HepG2 (cell line): ENCODE measurements around the gene TMEM107. TPM values are rescaled to one million over a fixed set of nuclear protein-coding genes. Genes with fewer than 3 reads are reported as not detected.

Experiments
- ARNT2 ChIP-seq: sonication (generic); formaldehyde crosslinking; IDR thresholded peaks from 2 replicates; pipeline ENCODE4 v1.8.0; 2022; ENCODE audit warnings: mild to moderate bottlenecking, low read depth, missing genetic modification reagents, moderate library complexity
- BORCS8-MEF2B ChIP-seq: sonication (generic); formaldehyde crosslinking; IDR thresholded peaks from 2 replicates; pipeline ENCODE4 v1.8.0; 2022; ENCODE audit warnings: mild to moderate bottlenecking, missing genetic modification reagents
- ETV6 ChIP-seq: sonication (generic); formaldehyde crosslinking; conservative IDR thresholded peaks from 2 replicates; pipeline ENCODE4 v1.4.0; 2020; ENCODE audit warnings: missing genetic modification reagents
- MAF1 ChIP-seq: sonication (generic); formaldehyde crosslinking; IDR thresholded peaks from 2 replicates; pipeline ENCODE4 v1.5.0; 2020; ENCODE audit warnings: missing genetic modification reagents, borderline replicate concordance
- NR2F6 ChIP-seq, 2 experiments: IDR thresholded peaks; 2 replicates each; pipeline ENCODE4 v1.6.1; 2016; ENCODE audit warnings: antibody characterized with exemption in 1 of 2, mild to moderate bottlenecking in 1 of 2
- POGZ ChIP-seq: sonication (generic); formaldehyde crosslinking; IDR thresholded peaks from 2 replicates; pipeline ENCODE4 v1.4.0; 2020; ENCODE audit warnings: mild to moderate bottlenecking, missing genetic modification reagents
- SNAI1 ChIP-seq: sonication (generic); formaldehyde crosslinking; IDR thresholded peaks from 2 replicates; pipeline ENCODE4 v1.5.0; 2020; ENCODE audit warnings: mild to moderate bottlenecking, missing genetic modification reagents, borderline replicate concordance
- SNRNP70 ChIP-seq: fragments of 200-400 bp; formaldehyde crosslinking; IDR thresholded peaks from 2 replicates; pipeline ENCODE4 v1.6.1; 2017; ENCODE audit warnings: mild to moderate bottlenecking, low read depth, low read length, moderate library complexity
- SYNCRIP ChIP-seq: fragments of 200-400 bp; formaldehyde crosslinking; IDR thresholded peaks from 2 replicates; pipeline ENCODE4 v1.6.1; 2018; ENCODE audit warnings: mild to moderate bottlenecking, low read depth, low read length; ENCODE audit not compliant: insufficient read depth
- TEF ChIP-seq: sonication (generic); formaldehyde crosslinking; IDR thresholded peaks from 2 replicates; pipeline ENCODE4 v1.5.0; 2020; ENCODE audit warnings: missing genetic modification reagents
- THYN1 ChIP-seq: sonication (generic); formaldehyde crosslinking; IDR thresholded peaks from 2 replicates; pipeline ENCODE4 v1.8.1; 2023; ENCODE audit warnings: low read depth, mild to moderate bottlenecking, moderate library complexity, missing genetic modification reagents, borderline replicate concordance
- TIGD3 ChIP-seq: sonication (generic); formaldehyde crosslinking; IDR thresholded peaks from 2 replicates; pipeline ENCODE4 v1.5.1; 2020; ENCODE audit warnings: mild to moderate bottlenecking, missing genetic modification reagents, borderline replicate concordance
- U2AF1 ChIP-seq: fragments of 200-400 bp; formaldehyde crosslinking; optimal IDR thresholded peaks from 2 replicates; pipeline ENCODE3; 2017; ENCODE audit warnings: mild to moderate bottlenecking, low read depth, low read length
- UBTF ChIP-seq: sonication (generic); formaldehyde crosslinking; IDR thresholded peaks from 2 replicates; pipeline ENCODE4 v1.4.0; 2020; ENCODE audit warnings: mild to moderate bottlenecking, missing genetic modification reagents
- XRCC5 ChIP-seq: fragments of 200-400 bp; formaldehyde crosslinking; optimal IDR thresholded peaks from 2 replicates; pipeline ENCODE3; 2017; ENCODE audit warnings: mild to moderate bottlenecking, low read length
- ZBTB20 ChIP-seq: sonication (generic); formaldehyde crosslinking; IDR thresholded peaks from 2 replicates; pipeline ENCODE4 v1.8.1; 2023; ENCODE audit warnings: missing genetic modification reagents, low read depth, mild to moderate bottlenecking, borderline replicate concordance
- ZMAT5 ChIP-seq: sonication (generic); formaldehyde crosslinking; IDR thresholded peaks from 2 replicates; pipeline ENCODE4 v1.5.0; 2020; ENCODE audit warnings: mild to moderate bottlenecking, low read depth, missing genetic modification reagents, borderline replicate concordance
- ZNF605 ChIP-seq: sonication (generic); formaldehyde crosslinking; IDR thresholded peaks from 2 replicates; pipeline ENCODE4 v1.8.0; 2022; ENCODE audit warnings: mild to moderate bottlenecking, missing genetic modification reagents
- ZNF746 ChIP-seq: sonication (generic); formaldehyde crosslinking; IDR thresholded peaks from 2 replicates; pipeline ENCODE4 v1.8.0; 2022; ENCODE audit warnings: mild to moderate bottlenecking, missing genetic modification reagents
- ZSCAN29 ChIP-seq: sonication (generic); formaldehyde crosslinking; conservative IDR thresholded peaks from 2 replicates; pipeline ENCODE4 v1.4.0; 2020; ENCODE audit warnings: mild to moderate bottlenecking, missing genetic modification reagents
- polyA plus RNA-seq, 8 experiments: library from polyadenylated mRNA; depleted of rRNA in 3 of 8; stranded (reverse) in 7 of 8; unstranded in 1 of 8; fragments of >200 nt; fragmentation: Illumina TruSeq in 4 of 8; extraction: Trizol in 4 of 8; gene quantifications; 2 replicates each; pipeline versions ENCODE4 v1.2.1 to v1.2.3, GENCODE V29; 2011 to 2016; ENCODE audit warnings: low read depth in 4 of 8, missing spikeins in 1 of 8, mixed read lengths in 1 of 8; ENCODE audit not compliant: insufficient read depth in 1 of 8
- total RNA-seq, 5 experiments: library from RNA; depleted of rRNA; stranded (reverse); fragments of >200 nt; fragmentation: Illumina TruSeq; extraction: Trizol; gene quantifications; 2 replicates each; pipeline ENCODE4 v1.2.3, GENCODE V29; 2016; ENCODE audit warnings: low read depth in 1 of 5
- TF ChIP-seq, protein P1 (sequence below): sonication (generic); formaldehyde crosslinking; IDR thresholded peaks from 2 replicates; pipeline ENCODE4 v1.4.0; 2020; ENCODE audit warnings: mild to moderate bottlenecking, missing genetic modification reagents
- TF ChIP-seq, protein P2 (sequence below): sonication (generic); formaldehyde crosslinking; conservative IDR thresholded peaks from 2 replicates; pipeline ENCODE4 v1.8.1; 2023; ENCODE audit warnings: missing genetic modification reagents

TMEM107 gene
- total and polyA plus RNA-seq, 2 of the 13 experiments (the other 11 are each of a cell fraction or from before 2014, with no cell fraction given), result 7.2 to 15.3 TPM

- TF ChIP-seq MAF1 (CRISPR knock-in tag) (peak; percentile 93), ARNT2 (CRISPR knock-in tag) (0 out of 2 replicates have a peak, but pooled peaks have one; percentile 43), SYNCRIP (no peak), ETV6 (CRISPR knock-in tag) (no peak; the same call in 1 of the 2 replicates), TIGD3 (CRISPR knock-in tag) (no peak), ZNF605 (CRISPR knock-in tag) (peak; percentile 95), BORCS8-MEF2B (CRISPR knock-in tag) (peak; percentile 51; the same call in 1 of the 2 replicates), NR2F6 (IDR thresholded peaks at IDR 0.05) (0 out of 2 replicates have a peak, but pooled peaks have one; percentile 37), NR2F6 (CRISPR knock-in tag; IDR thresholded peaks at IDR 0.05) (peak; percentile 45; the same call in 1 of the 2 replicates), SNRNP70 (no peak), TEF (CRISPR knock-in tag) (no peak), POGZ (CRISPR knock-in tag) (no peak; the same call in 1 of the 2 replicates), U2AF1 (peak; percentile 34), ZMAT5 (CRISPR knock-in tag) (no peak), SNAI1 (CRISPR knock-in tag) (no peak), ZSCAN29 (no peak), XRCC5 (peak; percentile 84), UBTF (peak; percentile 58; the same call in 1 of the 2 replicates), ZNF746 (no peak), THYN1 (CRISPR knock-in tag) (no peak), ZBTB20 (CRISPR knock-in tag) (0 out of 2 replicates have a peak, but pooled peaks have one; percentile 21)
- TF ChIP-seq, protein P1, sequence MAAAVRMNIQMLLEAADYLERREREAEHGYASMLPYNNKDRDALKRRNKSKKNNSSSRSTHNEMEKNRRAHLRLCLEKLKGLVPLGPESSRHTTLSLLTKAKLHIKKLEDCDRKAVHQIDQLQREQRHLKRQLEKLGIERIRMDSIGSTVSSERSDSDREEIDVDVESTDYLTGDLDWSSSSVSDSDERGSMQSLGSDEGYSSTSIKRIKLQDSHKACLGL (CRISPR knock-in tag), result no peak
- TF ChIP-seq, protein P2, sequence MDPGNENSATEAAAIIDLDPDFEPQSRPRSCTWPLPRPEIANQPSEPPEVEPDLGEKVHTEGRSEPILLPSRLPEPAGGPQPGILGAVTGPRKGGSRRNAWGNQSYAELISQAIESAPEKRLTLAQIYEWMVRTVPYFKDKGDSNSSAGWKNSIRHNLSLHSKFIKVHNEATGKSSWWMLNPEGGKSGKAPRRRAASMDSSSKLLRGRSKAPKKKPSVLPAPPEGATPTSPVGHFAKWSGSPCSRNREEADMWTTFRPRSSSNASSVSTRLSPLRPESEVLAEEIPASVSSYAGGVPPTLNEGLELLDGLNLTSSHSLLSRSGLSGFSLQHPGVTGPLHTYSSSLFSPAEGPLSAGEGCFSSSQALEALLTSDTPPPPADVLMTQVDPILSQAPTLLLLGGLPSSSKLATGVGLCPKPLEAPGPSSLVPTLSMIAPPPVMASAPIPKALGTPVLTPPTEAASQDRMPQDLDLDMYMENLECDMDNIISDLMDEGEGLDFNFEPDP (CRISPR knock-in tag), result no peak
Observed at GRCh38 chr17:8187517-8188262, 11.5 kb upstream of the TMEM107 start (continued).
